Psoas muscle (tissue), 8 donors: Measurements from ENCODE around the gene MTMR2. TPM values are rescaled to one million over a fixed set of nuclear protein-coding genes. Genes with fewer than 3 reads are reported as not detected.

Experiments used
- ATAC-seq, 4 donors: fragments of 200-7000 bp; cut with Tn5 transposase; one replicate each; pipeline ENCODE4 v1.9.1; 2020; ENCODE audit warnings: moderate library complexity in 3 of 4, mild to moderate bottlenecking in 2 of 4
- DNase-seq, 2 donors: peaks; one replicate each; pipeline ENCODE4 v3.0.0-alpha.2; 2020
- H3K27ac ChIP-seq: fragments of 200-600 bp; one replicate; pipeline ENCODE4 v1.8.0; 2022
- H3K27me3 ChIP-seq, 3 donors: fragments of 200-600 bp in 1 of 3; one replicate each; pipeline versions ENCODE4 v1.6.1 to v1.8.0; 2013 to 2022; ENCODE audit warnings: low read length in 2 of 3, mild to moderate bottlenecking in 2 of 3, moderate library complexity in 1 of 3; ENCODE audit not compliant: insufficient read depth in 3 of 3
- H3K36me3 ChIP-seq, 2 donors: fragments of 200-600 bp in 1 of 2; one replicate each; pipeline versions ENCODE4 v1.6.1 to v1.8.0; 2013 to 2022; ENCODE audit warnings: low read depth in 1 of 2, mild to moderate bottlenecking in 1 of 2, moderate library complexity in 1 of 2; ENCODE audit not compliant: insufficient read depth in 1 of 2
- H3K4me1 ChIP-seq: fragments of 200-600 bp; one replicate; pipeline ENCODE4 v1.8.0; 2022
- H3K4me3 ChIP-seq: fragments of 200-600 bp; one replicate; pipeline ENCODE4 v1.8.0; 2022; ENCODE audit warnings: mild to moderate bottlenecking
- H3K9me3 ChIP-seq: fragments of 200-600 bp; one replicate; pipeline ENCODE4 v1.8.0; 2022
- WGBS, 3 donors: extraction: QIAGEN DNeasy Blood & Tissue Kit; methylation state at CpG; one replicate each; pipeline versions ENCODE4 v1.1.6 to v1.1.7; 2013; 5-methylcytosine and 5-hydroxymethylcytosine counted together
- intact Hi-C, 2 donors: fragments of 100-400 bp; cut with DNase I; formaldehyde crosslinking; loops; one replicate each; pipeline versions ENCODE4 v1.11.0 to v1.14.2; 2022
- polyA plus RNA-seq, 3 donors: library from polyadenylated mRNA; stranded (reverse); fragments of 200-250 nt; gene quantifications; one replicate each; pipeline ENCODE4 v1.2.3, GENCODE V29; 2013
- total RNA-seq, 4 donors: library from RNA; stranded (reverse); fragmentation: NEBNext Ultra II Directional in 2 of 4; extraction: Animal tissue kit (Norgen Biotek cat#: 25700) in 2 of 4; gene quantifications; one replicate each; pipeline versions ENCODE4 v1.2.1 to v1.2.4, GENCODE V29; 2021 to 2023
- TF ChIP-seq, protein P1 (sequence below): fragments of 200-600 bp; IDR thresholded peaks from one replicate; pipeline ENCODE4 v1.8.0; 2022; ENCODE audit warnings: antibody characterized with exemption
- donor health status: healthy with polysubstance abuse.
- donor health status: DM: no; HTN: no; CAD: no; lungs with moderate emphysema.
- donor health status: Bipolar disorder and iron deficiency.
- donor health status: healthy.
- donor health status: DM: yes; HTN: yes; CAD: no.
- donor health status: DM: no; HTN: no; CAD: no.
- donor health status: DM: no; HTN: no; CAD: no.
- donor health status: DM: yes; HTN: yes; CAD: no.

The MTMR2 gene
- total and polyA plus RNA-seq, 7 donors = 5.4 to 9.9 (median 7.7) TPM

- WGBS, 3 donors = 84 to 95% (median 93%) methylated on average over 1 of the region's 1 CpG
- no peak for ATAC-seq
- Histone ChIP-seq H3K27me3 (peaks cover 0 to 2% (median 0%) of the 10 kb centered on the region in 3 donors), H3K4me3 (no peak overlapping the region), H3K27ac (no peak overlapping the region), H3K4me1 (no peaks in the 10 kb centered on the region), H3K9me3 (no peaks in the 10 kb centered on the region), H3K36me3 (no peaks in the 10 kb centered on the region)
- TF ChIP-seq, protein P1, sequence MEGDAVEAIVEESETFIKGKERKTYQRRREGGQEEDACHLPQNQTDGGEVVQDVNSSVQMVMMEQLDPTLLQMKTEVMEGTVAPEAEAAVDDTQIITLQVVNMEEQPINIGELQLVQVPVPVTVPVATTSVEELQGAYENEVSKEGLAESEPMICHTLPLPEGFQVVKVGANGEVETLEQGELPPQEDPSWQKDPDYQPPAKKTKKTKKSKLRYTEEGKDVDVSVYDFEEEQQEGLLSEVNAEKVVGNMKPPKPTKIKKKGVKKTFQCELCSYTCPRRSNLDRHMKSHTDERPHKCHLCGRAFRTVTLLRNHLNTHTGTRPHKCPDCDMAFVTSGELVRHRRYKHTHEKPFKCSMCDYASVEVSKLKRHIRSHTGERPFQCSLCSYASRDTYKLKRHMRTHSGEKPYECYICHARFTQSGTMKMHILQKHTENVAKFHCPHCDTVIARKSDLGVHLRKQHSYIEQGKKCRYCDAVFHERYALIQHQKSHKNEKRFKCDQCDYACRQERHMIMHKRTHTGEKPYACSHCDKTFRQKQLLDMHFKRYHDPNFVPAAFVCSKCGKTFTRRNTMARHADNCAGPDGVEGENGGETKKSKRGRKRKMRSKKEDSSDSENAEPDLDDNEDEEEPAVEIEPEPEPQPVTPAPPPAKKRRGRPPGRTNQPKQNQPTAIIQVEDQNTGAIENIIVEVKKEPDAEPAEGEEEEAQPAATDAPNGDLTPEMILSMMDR = no peak
- intact Hi-C loops = no loop called here
- no peak for DNase-seq
These were observed 37.9 kb upstream of the MTMR2 start for GRCh38 chr11:95961758-95962157.

DNA sequence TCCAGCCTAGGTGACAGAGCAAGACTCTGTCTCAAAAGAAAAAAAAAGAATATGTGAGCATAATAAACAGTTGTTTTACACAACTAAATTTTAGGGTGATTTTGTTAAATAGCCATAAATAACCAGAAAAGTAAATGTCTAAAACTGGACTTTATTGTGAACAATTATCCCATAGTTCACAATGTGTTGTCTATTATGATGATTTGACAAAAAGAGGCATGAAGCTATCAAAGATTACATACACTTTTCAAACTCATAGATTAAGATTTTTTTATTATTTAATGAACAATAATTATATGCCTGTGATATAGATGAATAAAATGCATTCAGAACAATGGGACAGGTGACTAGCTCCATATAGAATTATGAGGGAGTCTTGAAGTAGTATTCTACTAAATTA is 27.0 kb upstream of the MTMR2 start:
- TF ChIP-seq, protein P1 = no peak
- Histone ChIP-seq H3K36me3 (no peaks in the 10 kb centered on the region), H3K27ac (no peak overlapping the region), H3K4me1 (no peaks in the 10 kb centered on the region), H3K4me3 (no peak overlapping the region), H3K27me3 (no peaks in the 10 kb centered on the region), H3K9me3 (no peaks in the 10 kb centered on the region)
- no peak for ATAC-seq
- intact Hi-C loops = no loop called here
- no peak for DNase-seq

GRCh38 chr11:95948637-95949036 is 24.7 kb upstream of the MTMR2 start:
- ATAC-seq (no peak), DNase-seq (no peak)
- H3K27ac ChIP-seq = no peak overlapping the region
- TF ChIP-seq, protein P1 = no peak
- WGBS, 3 donors = 83 to 92% (median 87%) methylated on average over 3 of the region's 3 CpGs
- no peak overlapping the region for H3K4me3 ChIP-seq
- H3K27me3 ChIP-seq = no peaks in the 10 kb centered on the region
- intact Hi-C loops = no loop called here
- no peaks in the 10 kb centered on the region for H3K4me1 ChIP-seq
- no peaks in the 10 kb centered on the region for H3K36me3 ChIP-seq
- H3K9me3 ChIP-seq = no peaks in the 10 kb centered on the region

GRCh38 chr11:95944623-95945022 is 20.7 kb upstream of the MTMR2 start:
- 80 to 85% (median 80%) methylated on average over 4 of the region's 4 CpGs for WGBS, 3 donors
- intact Hi-C loops = no loop called here
- DNase-seq (no peak), ATAC-seq (no peak)
- no peaks in the 10 kb centered on the region for H3K4me1 ChIP-seq
- no peaks in the 10 kb centered on the region for H3K9me3 ChIP-seq
- no peaks in the 10 kb centered on the region for H3K27me3 ChIP-seq
- H3K4me3 ChIP-seq = no peak overlapping the region
- no peaks in the 10 kb centered on the region for H3K36me3 ChIP-seq
- H3K27ac ChIP-seq = no peak overlapping the region
- TF ChIP-seq, protein P1 = no peak

GRCh38 chr11:95943546-95943945 is 19.6 kb upstream of the MTMR2 start:
- intact Hi-C loops = no loop called here
- Histone ChIP-seq H3K4me1 (no peaks in the 10 kb centered on the region), H3K36me3 (no peaks in the 10 kb centered on the region), H3K9me3 (no peaks in the 10 kb centered on the region), H3K4me3 (no peak overlapping the region), H3K27ac (no peak overlapping the region), H3K27me3 (no peaks in the 10 kb centered on the region)
- TF ChIP-seq, protein P1 = no peak
- WGBS, 3 donors = 56 to 79% (median 63%) methylated on average over 1 of the region's 1 CpG
- DNase-seq (no peak), ATAC-seq (no peak)
